HG03469 (cell line): ENCODE data around the gene FGF18.
"Not testable (repeated sequence)": the region's sequence is repeated elsewhere in the genome, so short reads cannot be mapped to it uniquely, and the experiment has no call there.

Experiments
- ATAC-seq: cut with Tn5 transposase; IDR thresholded peaks from one replicate; pipeline ENCODE4 v1.9.1; 2021; ENCODE audit warnings: mild to moderate bottlenecking, moderate library complexity, moderate number of reproducible peaks; ENCODE audit not compliant: unreplicated experiment

FGF18 gene

GRCh38 chr5:171398660-171399059, 20.8 kb upstream of the FGF18 start:
- not testable (repeated sequence) for ATAC-seq

- no peak for ATAC-seq
These were observed 19.3 kb upstream of the FGF18 start for GRCh38 chr5:171400169-171400568.

GRCh38 chr5:171401167-171401947, 18.1 kb upstream of the FGF18 start:
- ATAC-seq = no peak

GRCh38 chr5:171402751-171403150, 16.7 kb upstream of the FGF18 start:
- not testable (repeated sequence) for ATAC-seq

GRCh38 chr5:171405615-171406014, 13.8 kb upstream of the FGF18 start:
- ATAC-seq = no peak

- no peak for ATAC-seq
These were observed 12.2 kb upstream of the FGF18 start for GRCh38 chr5:171407234-171407633.

GRCh38 chr5:171409164-171410136, 10.0 kb upstream of the FGF18 start:
- no peak for ATAC-seq

- no peak for ATAC-seq
These were observed 9.3 kb upstream of the FGF18 start for GRCh38 chr5:171410181-171410580.

GRCh38 chr5:171412186-171412585, 7.3 kb upstream of the FGF18 start:
- ATAC-seq = no peak

- no peak for ATAC-seq
These were observed 6.1 kb upstream of the FGF18 start for GRCh38 chr5:171413153-171413910.

- ATAC-seq = not testable (repeated sequence)
These were observed 5.5 kb upstream of the FGF18 start for GRCh38 chr5:171413993-171414392.

- ATAC-seq = no peak
These were observed 4.2 kb upstream of the FGF18 start for GRCh38 chr5:171415115-171415730.

- no peak for ATAC-seq
These were observed 3.0 kb upstream of the FGF18 start for GRCh38 chr5:171416160-171417049.

- no peak for ATAC-seq
These were observed 998 bp upstream of the FGF18 start for GRCh38 chr5:171418316-171418981.

- ATAC-seq = no peak
These were observed 412 bp downstream of the FGF18 start for GRCh38 chr5:171419688-171420430.

GRCh38 chr5:171420431-171421241, 1.2 kb downstream of the FGF18 start:
- no peak for ATAC-seq
